D721Med (cell line): Measurements from ENCODE around the gene DNAH1.

Experiments used
- DNase-seq: peaks from one replicate; pipeline ENCODE4 v3.0.0; 2011; ENCODE audit warnings: low spot score; ENCODE audit not compliant: insufficient read length
- FAIRE-seq: peaks from 2 replicates; lab custom pipeline; 2011; peaks lifted over from hg19 to GRCh38; lab: Jason Lieb, UNC
- CTCF ChIP-seq: IDR thresholded peaks from 2 replicates; pipeline ENCODE4 v1.5.1; 2012; ENCODE audit warnings: mild to moderate bottlenecking, control low read depth; ENCODE audit not compliant: insufficient read depth; ENCODE audit errors: missing control alignments

The DNAH1 gene

GRCh38 chr3:52440671-52441070 lies 124.6 kb downstream of the DNAH1 start:
- TF ChIP-seq CTCF: no peak
- FAIRE-seq (no peak), DNase-seq (no peak)

GRCh38 chr3:52441091-52441771 lies 125.1 kb downstream of the DNAH1 start:
- DNase-seq: no peak
- no peak for FAIRE-seq
- no peak for TF ChIP-seq CTCF

GRCh38 chr3:52441772-52442332 lies 125.7 kb downstream of the DNAH1 start:
- FAIRE-seq: no peak
- DNase-seq: no peak
- TF ChIP-seq CTCF: no peak

GRCh38 chr3:52442409-52443267 lies 126.5 kb downstream of the DNAH1 start:
- no peak for TF ChIP-seq CTCF
- DNase-seq (no peak), FAIRE-seq (no peak)

- DNase-seq (no peak), FAIRE-seq (no peak)
- no peak for TF ChIP-seq CTCF
These were observed 127.1 kb downstream of the DNAH1 start for GRCh38 chr3:52443268-52443610.

- DNase-seq (no peak), FAIRE-seq (no peak)
- TF ChIP-seq CTCF: no peak
These were observed 127.9 kb downstream of the DNAH1 start for GRCh38 chr3:52443791-52444687.
